GM12873 (cell line): ENCODE data around the gene C19orf47.

ENCODE experiments used
- TF ChIP-seq, protein P1 (sequence below): IDR thresholded peaks from 2 replicates; pipeline ENCODE4 v1.5.1; 2012; ENCODE audit warnings: low read depth, mild to moderate bottlenecking, moderate library complexity, low read length, control low read depth; ENCODE audit not compliant: insufficient read depth; ENCODE audit errors: missing control alignments

C19orf47 gene

GRCh38 chr19:40305403-40305802 is 42.8 kb downstream of the C19orf47 start:
- TF ChIP-seq, protein P1, sequence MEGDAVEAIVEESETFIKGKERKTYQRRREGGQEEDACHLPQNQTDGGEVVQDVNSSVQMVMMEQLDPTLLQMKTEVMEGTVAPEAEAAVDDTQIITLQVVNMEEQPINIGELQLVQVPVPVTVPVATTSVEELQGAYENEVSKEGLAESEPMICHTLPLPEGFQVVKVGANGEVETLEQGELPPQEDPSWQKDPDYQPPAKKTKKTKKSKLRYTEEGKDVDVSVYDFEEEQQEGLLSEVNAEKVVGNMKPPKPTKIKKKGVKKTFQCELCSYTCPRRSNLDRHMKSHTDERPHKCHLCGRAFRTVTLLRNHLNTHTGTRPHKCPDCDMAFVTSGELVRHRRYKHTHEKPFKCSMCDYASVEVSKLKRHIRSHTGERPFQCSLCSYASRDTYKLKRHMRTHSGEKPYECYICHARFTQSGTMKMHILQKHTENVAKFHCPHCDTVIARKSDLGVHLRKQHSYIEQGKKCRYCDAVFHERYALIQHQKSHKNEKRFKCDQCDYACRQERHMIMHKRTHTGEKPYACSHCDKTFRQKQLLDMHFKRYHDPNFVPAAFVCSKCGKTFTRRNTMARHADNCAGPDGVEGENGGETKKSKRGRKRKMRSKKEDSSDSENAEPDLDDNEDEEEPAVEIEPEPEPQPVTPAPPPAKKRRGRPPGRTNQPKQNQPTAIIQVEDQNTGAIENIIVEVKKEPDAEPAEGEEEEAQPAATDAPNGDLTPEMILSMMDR = peak; percentile 70

DNA sequence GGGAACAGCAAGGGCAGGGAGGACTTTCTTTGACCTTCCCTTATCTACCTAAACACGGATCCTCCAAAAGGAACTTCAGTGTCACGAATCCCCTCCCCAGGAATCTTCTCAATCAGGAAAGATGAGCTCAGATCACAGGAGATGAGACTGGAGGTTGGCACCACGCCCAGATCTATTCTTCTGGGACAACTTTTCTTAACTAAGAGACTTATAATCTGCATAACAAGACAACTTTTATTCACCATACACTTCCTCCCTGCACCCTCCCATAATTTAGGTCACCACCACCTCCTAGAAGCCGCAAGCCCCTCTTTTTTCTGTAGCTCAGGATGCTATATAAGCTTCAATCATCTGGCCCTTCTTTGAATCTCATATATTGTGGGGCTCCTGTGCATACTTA is 43.9 kb downstream of the C19orf47 start:
- TF ChIP-seq, protein P1 = no peak

GRCh38 chr19:40303765-40304164 is 44.4 kb downstream of the C19orf47 start:
- TF ChIP-seq, protein P1 = no peak

DNA sequence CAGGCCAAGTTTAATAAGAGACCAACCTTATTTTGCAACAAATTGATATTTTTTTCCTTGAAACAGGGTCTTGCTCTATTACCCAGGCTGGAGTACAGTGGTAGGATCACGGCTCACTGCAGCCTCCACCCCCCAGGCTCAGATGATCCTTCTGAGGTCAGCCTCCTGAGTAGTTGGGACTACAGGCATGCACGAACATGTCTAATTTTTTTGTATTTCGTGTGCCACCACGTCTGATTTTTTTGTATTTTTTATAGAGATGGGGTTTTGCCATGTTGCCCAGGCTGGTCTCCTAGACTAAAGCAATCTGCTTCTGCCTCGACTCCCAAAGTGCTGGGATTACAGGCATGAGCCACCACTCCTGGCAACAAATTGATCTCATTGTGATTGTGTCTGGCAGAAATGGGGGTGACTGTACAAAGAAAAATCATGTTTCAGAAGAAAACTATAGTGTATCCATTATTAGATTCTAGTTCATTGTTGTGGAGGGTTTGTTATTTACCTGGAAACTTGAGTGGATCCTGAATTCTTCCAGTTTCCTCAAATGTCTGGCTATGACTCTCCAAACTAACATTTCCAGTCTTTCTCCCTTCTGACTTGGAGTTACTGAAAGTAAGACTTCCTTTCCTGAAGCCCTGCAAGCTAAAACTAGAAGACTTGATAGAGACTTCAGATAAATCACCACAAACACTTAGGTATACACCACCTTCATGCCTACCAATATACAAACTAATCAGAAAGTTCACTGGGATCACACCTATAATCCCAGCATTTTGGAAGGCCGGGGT is 45.8 kb downstream of the C19orf47 start:
- TF ChIP-seq, protein P1 = no peak

DNA sequence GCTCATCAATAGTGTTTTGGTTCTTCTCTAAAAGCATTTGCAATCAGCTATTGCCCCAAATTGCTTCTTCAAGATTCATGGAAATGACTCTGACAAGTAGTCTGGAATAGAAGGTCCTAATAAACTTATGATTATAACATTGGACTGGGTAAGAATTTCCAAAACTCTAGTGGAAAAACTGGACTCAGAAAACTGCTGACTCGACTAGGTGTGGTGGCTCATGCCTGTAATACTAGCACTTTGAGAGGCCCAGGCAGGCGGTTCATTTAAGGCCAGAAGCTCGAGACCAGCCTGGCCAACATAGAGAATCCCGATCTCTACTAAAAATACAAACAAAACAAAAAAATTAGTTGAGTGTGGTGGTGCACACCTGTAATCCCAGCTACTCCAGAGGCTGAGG is 47.5 kb downstream of the C19orf47 start:
- TF ChIP-seq, protein P1 = no peak

- TF ChIP-seq, protein P1 = no peak
These were observed 50.2 kb downstream of the C19orf47 start for GRCh38 chr19:40298026-40298425.

GRCh38 chr19:40294560-40294959 is 53.6 kb downstream of the C19orf47 start:
- TF ChIP-seq, protein P1 = no peak
